ENCODE results near the gene TCEA3.

GRCh38 chr1:23387494-23387893 lies 37.1 kb downstream of the TCEA3 start:
- TF ChIP-seq POLR2A (IDR thresholded peaks at IDR 0.05), result no peak
- no peak for TF ChIP-seq CTCF (IDR thresholded peaks at IDR 0.05)
- TF ChIP-seq EP300 (IDR thresholded peaks at IDR 0.05), result no peak
- TF ChIP-seq POLR2AphosphoS5 (IDR thresholded peaks at IDR 0.05), result no peak

Data from gastroesophageal sphincter (tissue), 3 donors.